Cardiac fibroblast (primary cell): ENCODE measurements around the gene TCF12.

ENCODE experiments used
- DNase-seq, 2 donors: peaks; one replicate each; pipeline versions ENCODE4 v3.0.0 to v3.0.0-alpha.2; 2010; ENCODE audit warnings: low read depth in 2 of 2
- H3K4me3 ChIP-seq, 2 donors: replicated peaks in 1 of 2; 1 replicate in 1 of 2; 2 replicates in 1 of 2; pipeline ENCODE4 v1.5.1; 2011; ENCODE audit warnings: low read depth in 2 of 2, low read length in 2 of 2, mild to moderate bottlenecking in 2 of 2, moderate library complexity in 1 of 2
- CTCF ChIP-seq: IDR thresholded peaks from one replicate; pipeline ENCODE4 v1.5.1; 2011; ENCODE audit warnings: low read depth, mild to moderate bottlenecking, low read length, inconsistent platforms

TCF12 gene

DNA sequence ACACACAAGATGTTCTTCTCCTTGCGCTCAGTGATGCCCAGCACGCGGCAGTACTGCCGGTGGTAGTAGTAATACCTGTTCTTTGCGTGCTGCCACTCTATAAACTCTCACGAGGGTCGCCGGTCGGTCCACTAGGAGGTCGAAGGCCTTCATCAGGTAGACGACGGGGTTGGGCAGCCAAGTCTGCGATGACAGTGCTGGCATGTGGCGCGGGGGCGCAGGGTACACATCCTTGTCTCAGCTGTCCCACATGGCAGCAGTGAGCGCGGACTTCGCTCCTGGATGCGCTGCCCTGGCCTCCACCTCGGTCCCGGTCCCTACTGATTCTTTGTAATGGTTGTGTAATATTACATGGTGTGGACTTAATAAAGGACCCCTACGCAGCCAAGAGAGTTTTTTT lies 407.8 kb downstream of the TCF12 start:
- no peak overlapping the region for H3K4me3 ChIP-seq
- no peak for DNase-seq
- TF ChIP-seq CTCF: no peak

- no peak overlapping the region for H3K4me3 ChIP-seq
- peak; percentile 90 to 98 for DNase-seq
- TF ChIP-seq CTCF: no peak
Observed at GRCh38 chr15:57327985-57328471, 409.6 kb downstream of the TCF12 start.

- DNase-seq: peak in 1 of 2 donors; percentile 27
- no peak overlapping the region for H3K4me3 ChIP-seq
- no peak for TF ChIP-seq CTCF
Observed at GRCh38 chr15:57328479-57328878, 410.0 kb downstream of the TCF12 start.

DNA sequence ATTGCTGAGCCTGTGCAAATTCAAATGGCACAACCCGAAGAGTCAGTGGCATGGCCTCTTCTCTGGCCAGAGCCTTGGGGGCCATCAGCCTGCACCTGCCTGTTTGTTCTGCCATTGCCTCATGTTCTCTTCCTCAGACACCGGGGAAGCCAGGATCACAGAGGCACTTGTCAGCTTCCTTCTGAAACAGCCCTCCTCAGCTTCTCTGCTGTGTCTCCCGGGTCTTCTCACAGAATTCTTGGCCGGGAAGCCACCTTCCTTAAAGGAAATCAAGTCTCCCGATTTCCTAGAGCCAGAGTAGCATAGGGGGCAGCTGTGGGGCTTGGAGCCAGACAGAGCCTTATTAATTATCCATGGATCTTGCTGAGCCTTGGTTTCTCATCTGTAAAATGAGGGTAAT lies 410.5 kb downstream of the TCF12 start:
- H3K4me3 ChIP-seq: no peak overlapping the region
- no peak for TF ChIP-seq CTCF
- no peak for DNase-seq

GRCh38 chr15:57329582-57330367 lies 411.3 kb downstream of the TCF12 start:
- TF ChIP-seq CTCF: no peak
- H3K4me3 ChIP-seq: no peak overlapping the region
- no peak for DNase-seq

GRCh38 chr15:57330619-57331340 lies 412.3 kb downstream of the TCF12 start:
- TF ChIP-seq CTCF: no peak
- H3K4me3 ChIP-seq: no peak overlapping the region
- no peak for DNase-seq
